Mesodermal cell (in vitro differentiated cells): ENCODE measurements around the gene GRIN3A.

Source experiments
- H3K27ac ChIP-seq: 2 replicates; pipeline ENCODE4 v1.7.0; 2013; ENCODE audit warnings: mild to moderate bottlenecking, low read depth, low read length, moderate library complexity; ENCODE audit not compliant: severe bottlenecking
- H3K36me3 ChIP-seq: 2 replicates; pipeline ENCODE4 v1.7.1; 2013; ENCODE audit warnings: mild to moderate bottlenecking, low read length, moderate library complexity; ENCODE audit not compliant: control insufficient read depth, insufficient read depth
- H3K4me1 ChIP-seq: one replicate; pipeline ENCODE4 v1.7.1; 2013; ENCODE audit warnings: mild to moderate bottlenecking, low read length; ENCODE audit not compliant: insufficient read depth, control insufficient read depth, poor library complexity, severe bottlenecking
- H3K4me3 ChIP-seq: 2 replicates; pipeline ENCODE4 v1.7.0; 2013; ENCODE audit warnings: low read length, control low read depth, mild to moderate bottlenecking; ENCODE audit not compliant: insufficient read depth, poor library complexity, severe bottlenecking; ENCODE audit errors: extremely low read depth
- H3K9me3 ChIP-seq: 2 replicates; pipeline ENCODE4 v1.7.1; 2013; ENCODE audit warnings: mild to moderate bottlenecking, low read length, moderate library complexity; ENCODE audit not compliant: control insufficient read depth
- WGBS, 2 experiments: methylation state at CpG; one replicate each; pipeline ENCODE4 v1.1.5; 2013; ENCODE audit warnings: missing lambda C conversion rate in 2 of 2; ENCODE audit not compliant: insufficient coverage in 2 of 2; 5-methylcytosine and 5-hydroxymethylcytosine counted together

GRIN3A gene

DNA sequence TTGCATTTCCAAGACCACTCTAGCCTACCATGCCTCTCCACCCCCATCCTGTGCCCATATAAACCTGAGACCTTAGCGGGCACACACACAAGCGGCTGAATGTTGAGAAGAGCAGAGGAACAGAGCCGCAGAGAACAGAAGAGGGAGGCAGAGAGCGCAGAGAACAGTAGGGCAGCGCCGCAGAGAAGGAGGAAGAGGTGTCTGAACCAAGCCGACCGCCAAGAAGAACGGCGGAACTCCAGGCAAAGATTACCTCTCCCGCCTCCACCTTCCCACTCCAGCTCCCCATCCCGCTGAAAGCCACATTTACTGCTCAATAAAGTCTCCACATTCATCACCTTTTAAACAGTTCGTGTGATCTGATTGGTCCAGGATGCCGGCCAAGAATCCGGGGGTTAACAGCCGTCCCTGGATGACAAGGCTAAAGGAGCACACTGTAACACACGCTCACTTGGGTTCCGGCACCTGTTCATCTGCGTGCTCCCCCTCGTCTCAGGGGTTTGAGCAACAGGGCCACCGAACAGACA is 33.2 kb downstream of the GRIN3A start:
- WGBS, 2 experiments: 27 to 37% methylated on average over 13 to 14 of the region's 21 CpGs
- no peak overlapping the region for H3K4me3 ChIP-seq

GRCh38 chr9:101702257-101702656 is 36.2 kb downstream of the GRIN3A start:
- H3K9me3 ChIP-seq: no peaks in the 10 kb centered on the region

More for the DNA sequence above, 33.2 kb downstream of the GRIN3A start:
- Histone ChIP-seq H3K36me3 (no peaks in the 10 kb centered on the region), H3K4me1 (no peaks in the 10 kb centered on the region), H3K9me3 (no peaks in the 10 kb centered on the region), H3K27ac (no peak overlapping the region)

DNA sequence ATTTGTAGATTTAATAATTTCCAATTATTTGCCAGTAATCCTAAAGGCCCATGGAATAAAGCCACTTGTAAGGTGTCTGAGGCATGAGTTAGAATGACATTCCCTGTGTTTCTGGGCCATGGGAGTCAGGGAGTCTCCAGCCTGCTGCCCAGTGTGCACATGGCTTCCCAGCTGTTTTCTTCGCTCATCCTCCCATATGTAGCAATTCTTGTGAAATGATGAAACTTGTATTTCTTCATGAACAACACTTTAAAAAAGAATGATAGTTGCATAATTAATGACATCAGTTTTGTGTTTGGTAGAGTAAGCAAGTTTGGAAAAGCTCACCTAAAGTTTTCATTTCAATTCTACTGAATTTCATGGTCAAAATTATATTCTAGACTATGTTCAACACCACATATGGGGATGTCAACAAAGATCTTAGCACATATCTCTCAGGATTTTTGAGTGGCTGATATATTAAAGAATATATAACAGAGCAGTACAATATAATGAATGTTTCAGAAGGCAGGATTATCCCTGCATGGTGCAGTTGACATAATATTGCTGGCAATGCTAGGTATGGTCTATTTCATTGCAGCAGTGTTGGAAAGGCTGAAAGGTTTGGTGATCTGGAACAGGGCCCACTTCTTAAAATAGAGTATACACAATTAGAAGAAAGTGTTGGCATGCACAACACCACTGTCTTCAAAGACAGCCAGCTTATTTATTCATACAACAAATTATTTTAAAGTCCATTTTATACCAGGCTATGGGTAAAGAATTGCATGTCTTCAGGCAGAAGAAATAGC is 44.7 kb downstream of the GRIN3A start:
- WGBS, 2 experiments: no CpG with 5 or more reads among the region's 1 CpG

More at GRCh38 chr9:101702257-101702656, 36.2 kb downstream of the GRIN3A start:
- no peak overlapping the region for H3K27ac ChIP-seq
- H3K4me3 ChIP-seq: no peak overlapping the region
- no peaks in the 10 kb centered on the region for H3K36me3 ChIP-seq
- no peaks in the 10 kb centered on the region for H3K4me1 ChIP-seq

DNA sequence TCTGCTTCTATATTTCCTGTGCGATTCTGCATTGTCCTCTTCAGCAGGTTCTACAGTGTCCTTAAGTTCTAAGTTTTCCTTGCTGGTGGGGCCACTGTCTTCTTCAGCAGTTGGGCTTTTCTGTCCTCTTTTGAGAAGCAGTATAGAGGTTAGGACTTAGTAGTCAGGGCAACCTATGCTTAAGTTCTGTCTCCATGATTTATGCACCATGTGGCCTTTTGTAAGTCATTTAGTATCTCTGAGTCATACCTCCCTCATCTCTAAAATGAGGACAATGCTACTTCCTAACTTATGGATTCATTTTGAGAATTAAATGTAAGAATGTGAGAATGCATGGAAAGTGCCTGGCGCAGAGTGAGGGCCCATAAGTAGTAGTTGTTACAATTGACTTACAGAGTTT is 46.8 kb downstream of the GRIN3A start:
- no peaks in the 10 kb centered on the region for H3K9me3 ChIP-seq
- WGBS, 2 experiments: 92 to 100% methylated on average over 1 to 2 of the region's 2 CpGs
- H3K36me3 ChIP-seq: no peaks in the 10 kb centered on the region
- H3K4me1 ChIP-seq: no peaks in the 10 kb centered on the region
- no peak overlapping the region for H3K27ac ChIP-seq
- no peak overlapping the region for H3K4me3 ChIP-seq

More for the DNA sequence above, 44.7 kb downstream of the GRIN3A start:
- Histone ChIP-seq H3K27ac (no peak overlapping the region), H3K4me3 (no peak overlapping the region), H3K9me3 (no peaks in the 10 kb centered on the region), H3K4me1 (no peaks in the 10 kb centered on the region), H3K36me3 (no peaks in the 10 kb centered on the region)

DNA sequence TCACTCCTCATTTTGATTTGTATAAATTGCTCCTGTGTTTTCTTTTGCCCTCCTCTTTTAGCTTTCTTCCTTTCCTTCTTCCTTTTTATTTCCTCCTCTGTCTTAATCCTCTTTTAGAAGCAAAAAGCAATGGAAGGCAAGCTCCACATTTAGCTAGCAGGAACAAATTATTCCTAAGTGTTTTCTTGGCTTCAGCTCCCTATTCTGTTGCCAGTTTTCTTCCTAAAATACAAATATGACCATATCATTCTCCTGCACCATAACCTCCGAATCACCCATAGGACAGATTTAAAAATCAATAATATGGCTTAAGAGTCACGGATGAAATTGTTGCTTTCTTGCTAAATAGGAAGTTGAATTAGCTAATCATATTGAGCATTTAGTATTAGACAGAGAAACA is 49.4 kb downstream of the GRIN3A start:
- H3K4me3 ChIP-seq: no peak overlapping the region
- WGBS, 2 experiments: no CpG with 5 or more reads among the region's 2 CpGs
- no peaks in the 10 kb centered on the region for H3K4me1 ChIP-seq
- no peaks in the 10 kb centered on the region for H3K36me3 ChIP-seq
- H3K27ac ChIP-seq: no peak overlapping the region
- no peaks in the 10 kb centered on the region for H3K9me3 ChIP-seq

- Histone ChIP-seq H3K27ac (no peak overlapping the region), H3K4me3 (no peak overlapping the region), H3K36me3 (no peaks in the 10 kb centered on the region), H3K9me3 (no peaks in the 10 kb centered on the region), H3K4me1 (no peaks in the 10 kb centered on the region)
- WGBS, 2 experiments: 67 to 86% methylated on average over 1 of the region's 2 CpGs
These were observed 53.8 kb downstream of the GRIN3A start for GRCh38 chr9:101684665-101685064.

DNA sequence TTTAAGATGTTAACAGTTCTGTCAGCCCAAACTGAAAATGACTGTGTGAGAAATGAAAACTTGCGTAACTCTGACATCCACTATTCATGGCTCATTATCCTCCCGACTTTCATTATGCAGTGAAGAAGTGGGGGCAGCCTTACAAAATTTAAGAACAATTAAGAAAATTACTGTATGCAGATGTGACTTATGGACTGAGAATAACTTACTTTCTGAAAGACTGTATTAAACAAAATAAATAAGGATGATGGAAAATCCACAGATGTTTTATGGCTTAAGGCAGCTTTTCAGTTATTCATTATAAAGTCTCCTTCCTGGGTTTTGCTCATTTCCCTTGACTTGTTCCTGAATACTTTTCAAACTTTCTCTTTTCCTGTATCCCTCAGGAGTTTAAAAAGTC is 55.2 kb downstream of the GRIN3A start:
- no peaks in the 10 kb centered on the region for H3K9me3 ChIP-seq
- no peak overlapping the region for H3K4me3 ChIP-seq
- WGBS, 2 experiments: 100% methylated on average over 1 of the region's 2 CpGs; no CpG with 5 or more reads in 1 of the 2 experiments

DNA sequence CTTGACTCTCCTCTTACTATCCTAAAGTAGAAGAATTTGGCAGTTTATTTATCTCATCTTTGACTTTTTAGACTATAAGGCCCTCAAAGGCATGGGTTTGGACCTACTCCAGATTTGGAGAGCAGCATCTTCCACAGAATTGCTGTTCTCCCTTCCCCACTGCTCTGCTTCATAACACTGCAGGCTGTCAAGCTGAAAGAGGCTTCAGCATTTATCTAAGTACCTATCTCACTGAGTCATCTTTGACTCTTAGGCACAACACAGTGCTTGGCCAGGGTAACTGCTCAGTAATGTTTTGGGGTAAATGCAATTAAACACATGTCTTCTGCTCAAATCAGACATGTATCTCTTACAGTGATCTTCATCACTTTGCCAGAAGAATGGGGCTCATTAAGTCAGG is 60.6 kb downstream of the GRIN3A start:
- H3K4me1 ChIP-seq: no peaks in the 10 kb centered on the region
- no peak overlapping the region for H3K27ac ChIP-seq
- no peak overlapping the region for H3K4me3 ChIP-seq
- H3K36me3 ChIP-seq: no peaks in the 10 kb centered on the region
- no peaks in the 10 kb centered on the region for H3K9me3 ChIP-seq

More for the DNA sequence above, 55.2 kb downstream of the GRIN3A start:
- no peak overlapping the region for H3K27ac ChIP-seq
- no peaks in the 10 kb centered on the region for H3K36me3 ChIP-seq
- H3K4me1 ChIP-seq: no peaks in the 10 kb centered on the region

DNA sequence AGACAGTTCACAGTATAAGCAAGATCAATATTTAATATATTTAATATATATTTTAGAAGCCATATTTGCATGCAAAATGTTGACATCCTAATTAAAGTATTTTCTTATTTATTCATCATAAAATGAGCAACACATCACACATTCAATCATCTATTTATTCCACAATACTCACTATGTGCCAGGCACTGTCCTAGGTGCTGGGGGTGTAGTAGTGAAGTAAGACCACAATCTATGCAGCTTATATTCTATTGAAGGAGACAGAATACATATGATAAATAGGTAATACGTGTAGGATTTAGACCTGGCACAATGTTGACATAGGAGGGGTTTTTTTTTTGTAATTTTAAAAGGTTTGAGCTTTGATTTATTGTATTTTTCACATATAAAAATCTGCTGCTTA is 63.1 kb downstream of the GRIN3A start:
- Histone ChIP-seq H3K27ac (no peak overlapping the region), H3K9me3 (no peaks in the 10 kb centered on the region), H3K36me3 (no peaks in the 10 kb centered on the region), H3K4me3 (no peak overlapping the region), H3K4me1 (no peaks in the 10 kb centered on the region)
- no CpG with 5 or more reads among the region's 1 CpG for WGBS, 2 experiments

GRCh38 chr9:101674165-101674564 is 64.3 kb downstream of the GRIN3A start:
- Histone ChIP-seq H3K9me3 (no peaks in the 10 kb centered on the region), H3K36me3 (no peaks in the 10 kb centered on the region), H3K4me3 (no peak overlapping the region), H3K27ac (no peak overlapping the region), H3K4me1 (no peaks in the 10 kb centered on the region)
- whole genome bisulfite sequencing, 2 experiments: no CpG with 5 or more reads among the region's 1 CpG

GRCh38 chr9:101673642-101674041 is 64.8 kb downstream of the GRIN3A start:
- no peaks in the 10 kb centered on the region for H3K4me1 ChIP-seq
- no peak overlapping the region for H3K27ac ChIP-seq
- no peak overlapping the region for H3K4me3 ChIP-seq
- 68 to 83% methylated on average over 1 to 2 of the region's 2 CpGs for WGBS, 2 experiments
- no peaks in the 10 kb centered on the region for H3K9me3 ChIP-seq
- H3K36me3 ChIP-seq: no peaks in the 10 kb centered on the region
